ENCODE results near the gene SLC35F1. TPM values are rescaled to one million over a fixed set of nuclear protein-coding genes. Genes with fewer than 3 reads are reported as not detected.
"Not testable (repeated sequence)": the region's sequence is repeated elsewhere in the genome, so short reads cannot be mapped to it uniquely, and the experiment has no call there.

SLC35F1 gene
- total RNA-seq, 4 donors from 2014 or later: 5.4 to 8.1 (median 6.5) TPM

GRCh38 chr6:117956386-117956785 is 49.3 kb downstream of the SLC35F1 start:
- Histone ChIP-seq H3K9me3 (no peaks in the 10 kb centered on the region), H3K27ac (replicated peaks in 1 of 4) (no peak overlapping the region), H3K4me3 (no peak overlapping the region), H3K36me3 (no peaks in the 10 kb centered on the region), H3K4me1 (no peaks in the 10 kb centered on the region), H3K27me3 (no peaks in the 10 kb centered on the region)
- intact Hi-C loops (cut with DNase I): no loop called here
- no peak for DNase-seq (ENCODE audit: extremely low spot score)
- TF ChIP-seq EP300 (IDR thresholded peaks at IDR 0.05) (no peak), CTCF (IDR thresholded peaks at IDR 0.05) (no peak), POLR2AphosphoS5 (IDR thresholded peaks at IDR 0.05) (no peak), POLR2A (IDR thresholded peaks at IDR 0.05; ENCODE audit: low read depth) (no peak)
- WGBS: 72% methylated on average over 5 of the region's 5 CpGs

DNA sequence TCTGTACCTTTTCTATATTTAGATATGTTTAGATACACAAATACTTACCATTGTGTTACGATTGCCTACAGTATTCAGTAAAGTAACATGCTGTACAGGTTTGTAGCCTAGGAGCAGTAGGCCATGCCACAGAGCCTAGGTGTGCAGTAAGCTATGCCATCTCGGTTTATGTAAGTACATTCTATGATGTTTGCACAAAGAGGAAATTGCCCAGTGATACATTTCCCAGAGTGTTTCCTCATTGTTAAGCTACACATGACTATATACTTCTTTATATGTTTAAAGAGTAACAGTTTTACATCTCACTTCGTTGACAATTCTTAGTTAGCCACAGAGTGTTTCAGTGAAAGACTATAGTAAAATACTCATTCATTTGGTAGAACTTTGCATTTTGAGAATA is 51.5 kb downstream of the SLC35F1 start:
- Histone ChIP-seq H3K36me3 (no peaks in the 10 kb centered on the region), H3K9me3 (no peaks in the 10 kb centered on the region), H3K27me3 (peaks cover 0 to 9% (median 0%) of the 10 kb centered on the region in 4 donors), H3K4me3 (no peak overlapping the region), H3K27ac (replicated peaks in 1 of 4) (no peak overlapping the region), H3K4me1 (no peaks in the 10 kb centered on the region)
- whole genome bisulfite sequencing: 80% methylated on average over 3 of the region's 3 CpGs
- no peak for DNase-seq (ENCODE audit: extremely low spot score)
- intact Hi-C loops (cut with DNase I): no loop called here
- no peak for TF ChIP-seq EP300 (IDR thresholded peaks at IDR 0.05)

DNA sequence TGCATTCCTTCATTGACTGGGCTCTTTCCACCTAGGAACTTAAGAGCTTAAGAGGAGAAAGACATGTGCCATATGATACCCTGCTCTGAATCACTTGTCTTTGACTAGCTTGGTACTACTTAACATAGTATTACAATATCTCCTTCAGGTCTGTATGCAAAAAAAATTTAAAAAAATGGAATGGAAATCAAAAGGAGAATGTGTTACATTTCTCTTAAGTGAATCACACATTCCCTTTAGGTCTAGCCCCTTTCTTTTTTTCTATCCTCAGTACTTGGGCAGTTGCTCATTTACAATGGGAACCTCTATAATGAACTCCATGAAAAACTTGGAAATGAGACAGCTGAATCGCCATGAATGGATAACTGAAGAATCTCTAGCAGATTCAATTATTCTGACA is 53.8 kb downstream of the SLC35F1 start:
- no peaks in the 10 kb centered on the region for H3K36me3 ChIP-seq
- no peak for DNase-seq (ENCODE audit: extremely low spot score)
- no peak for TF ChIP-seq CTCF (IDR thresholded peaks at IDR 0.05)
- TF ChIP-seq EP300 (IDR thresholded peaks at IDR 0.05): no peak
- TF ChIP-seq POLR2A (IDR thresholded peaks at IDR 0.05; ENCODE audit: low read depth): no peak
- TF ChIP-seq POLR2AphosphoS5 (IDR thresholded peaks at IDR 0.05): no peak
- no peaks in the 10 kb centered on the region for H3K4me1 ChIP-seq
- peaks cover 0 to 9% (median 0%) of the 10 kb centered on the region in 4 donors for H3K27me3 ChIP-seq
- no peak overlapping the region for H3K27ac ChIP-seq (replicated peaks in 1 of 4)
- intact Hi-C loops (cut with DNase I): no loop called here
- no peak overlapping the region for H3K4me3 ChIP-seq
- H3K9me3 ChIP-seq: peaks cover 0 to 3% (median 0%) of the 10 kb centered on the region in 4 donors
- WGBS: 69% methylated on average over 1 of the region's 1 CpG

- Histone ChIP-seq H3K9me3 (peaks cover 0 to 3% (median 0%) of the 10 kb centered on the region in 4 donors), H3K4me1 (no peaks in the 10 kb centered on the region), H3K4me3 (no peak overlapping the region), H3K27ac (replicated peaks in 1 of 4) (no peak overlapping the region), H3K27me3 (peaks cover 0 to 9% (median 0%) of the 10 kb centered on the region in 4 donors), H3K36me3 (no peaks in the 10 kb centered on the region)
- intact Hi-C loops (cut with DNase I): no loop called here
- WGBS: 57% methylated on average over 3 of the region's 3 CpGs
- TF ChIP-seq POLR2AphosphoS5 (IDR thresholded peaks at IDR 0.05) (no peak), POLR2A (IDR thresholded peaks at IDR 0.05; ENCODE audit: low read depth) (no peak), CTCF (IDR thresholded peaks at IDR 0.05) (no peak), EP300 (IDR thresholded peaks at IDR 0.05) (no peak)
- DNase-seq (ENCODE audit: extremely low spot score): no peak
Measured at GRCh38 chr6:117961301-117961700, 54.2 kb downstream of the SLC35F1 start.

GRCh38 chr6:117965763-117966162 is 58.7 kb downstream of the SLC35F1 start:
- 83% methylated on average over 7 of the region's 7 CpGs for WGBS
- H3K4me3 ChIP-seq; DNase-seq (ENCODE audit: extremely low spot score); H3K27ac ChIP-seq (replicated peaks in 1 of 4); H3K27me3 ChIP-seq; H3K36me3 ChIP-seq; H3K4me1 ChIP-seq; H3K9me3 ChIP-seq; intact Hi-C loops (cut with DNase I): not testable (repeated sequence)

DNA sequence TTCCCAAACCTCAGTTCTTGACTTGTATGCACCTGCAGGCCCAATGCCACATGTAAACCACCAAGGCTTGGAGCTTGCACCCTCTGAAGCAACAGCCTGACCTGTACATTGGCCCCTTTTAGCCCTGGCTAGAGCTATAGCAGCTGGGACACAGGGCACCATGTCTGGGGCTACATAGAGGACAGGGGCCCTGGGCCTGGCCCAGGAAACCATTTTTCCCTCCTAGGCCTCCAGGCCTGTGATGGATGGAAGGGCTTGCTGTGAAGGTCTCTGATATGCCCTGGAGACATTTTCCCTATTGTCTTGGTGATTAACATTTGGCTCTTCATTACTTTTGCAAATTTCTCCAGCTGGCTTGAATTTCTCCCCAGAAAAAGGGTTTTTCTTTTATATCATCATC is 64.6 kb downstream of the SLC35F1 start:
- TF ChIP-seq POLR2AphosphoS5 (IDR thresholded peaks at IDR 0.05): no peak
- no peak for TF ChIP-seq POLR2A (IDR thresholded peaks at IDR 0.05; ENCODE audit: low read depth)
- TF ChIP-seq CTCF (IDR thresholded peaks at IDR 0.05): no peak
- TF ChIP-seq EP300 (IDR thresholded peaks at IDR 0.05): no peak
- DNase-seq (ENCODE audit: extremely low spot score): no peak

More for the DNA sequence above, 64.6 kb downstream of the SLC35F1 start:
- intact Hi-C loops (cut with DNase I): loop anchor here (5.0 kb wide), 1 partner anchor 291 kb away; no protein-coding TSS in a partner anchor
- H3K4me1 ChIP-seq: no peaks in the 10 kb centered on the region
- H3K27ac ChIP-seq (replicated peaks in 1 of 4): no peak overlapping the region
- H3K36me3 ChIP-seq: no peaks in the 10 kb centered on the region
- H3K9me3 ChIP-seq: peaks cover 0 to 4% (median 0%) of the 10 kb centered on the region in 4 donors
- no peaks in the 10 kb centered on the region for H3K27me3 ChIP-seq
- H3K4me3 ChIP-seq: no peak overlapping the region

Data from esophagus muscularis mucosa (tissue), 4 donors.